PC-3 (cell line): ENCODE results near the gene CMTM3.

Source experiments
- EZH2 ChIP-seq: fragments of 300-600 bp; sonication (generic); IDR thresholded peaks from one replicate; pipeline ENCODE4 v1.6.1; 2017; ENCODE audit warnings: antibody characterized with exemption, mild to moderate bottlenecking, low read length; ENCODE audit not compliant: unreplicated experiment
- EZH2phosphoT487 ChIP-seq: fragments of 300-600 bp; sonication (generic); IDR thresholded peaks from 2 replicates; pipeline ENCODE4 v1.6.1; 2018; ENCODE audit warnings: mild to moderate bottlenecking, antibody characterized with exemption, low read length, borderline replicate concordance
- TF ChIP-seq, protein P1 (sequence below): fragments of 300-600 bp; sonication (generic); conservative IDR thresholded peaks from 2 replicates; pipeline ENCODE4 v1.5.1; 2017; ENCODE audit warnings: antibody characterized with exemption, low read depth, mild to moderate bottlenecking, low read length

- TF ChIP-seq EZH2phosphoT487 (no peak), EZH2 (no peak)
- TF ChIP-seq, protein P1, sequence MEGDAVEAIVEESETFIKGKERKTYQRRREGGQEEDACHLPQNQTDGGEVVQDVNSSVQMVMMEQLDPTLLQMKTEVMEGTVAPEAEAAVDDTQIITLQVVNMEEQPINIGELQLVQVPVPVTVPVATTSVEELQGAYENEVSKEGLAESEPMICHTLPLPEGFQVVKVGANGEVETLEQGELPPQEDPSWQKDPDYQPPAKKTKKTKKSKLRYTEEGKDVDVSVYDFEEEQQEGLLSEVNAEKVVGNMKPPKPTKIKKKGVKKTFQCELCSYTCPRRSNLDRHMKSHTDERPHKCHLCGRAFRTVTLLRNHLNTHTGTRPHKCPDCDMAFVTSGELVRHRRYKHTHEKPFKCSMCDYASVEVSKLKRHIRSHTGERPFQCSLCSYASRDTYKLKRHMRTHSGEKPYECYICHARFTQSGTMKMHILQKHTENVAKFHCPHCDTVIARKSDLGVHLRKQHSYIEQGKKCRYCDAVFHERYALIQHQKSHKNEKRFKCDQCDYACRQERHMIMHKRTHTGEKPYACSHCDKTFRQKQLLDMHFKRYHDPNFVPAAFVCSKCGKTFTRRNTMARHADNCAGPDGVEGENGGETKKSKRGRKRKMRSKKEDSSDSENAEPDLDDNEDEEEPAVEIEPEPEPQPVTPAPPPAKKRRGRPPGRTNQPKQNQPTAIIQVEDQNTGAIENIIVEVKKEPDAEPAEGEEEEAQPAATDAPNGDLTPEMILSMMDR, result no peak
Measured at GRCh38 chr16:66616592-66616991, 12.1 kb downstream of the CMTM3 start.
